ENCODE data around the gene CFLAR.
"Not testable (repeated sequence)": the region's sequence is repeated elsewhere in the genome, so short reads cannot be mapped to it uniquely, and the experiment has no call there.

Gene CFLAR

GRCh38 chr2:201183365-201183727 is 67.4 kb downstream of the CFLAR start:
- DNase-seq: no peak

- DNase-seq: not testable (repeated sequence)
Observed at GRCh38 chr2:201183835-201184234, 67.9 kb downstream of the CFLAR start.

GRCh38 chr2:201184248-201184647 is 68.3 kb downstream of the CFLAR start:
- DNase-seq: not testable (repeated sequence)

GRCh38 chr2:201185863-201186262 is 69.9 kb downstream of the CFLAR start:
- no peak for DNase-seq

GRCh38 chr2:201186982-201187381 is 71.0 kb downstream of the CFLAR start:
- no peak for DNase-seq

GRCh38 chr2:201188449-201188848 is 72.5 kb downstream of the CFLAR start:
- no peak for DNase-seq

GRCh38 chr2:201191132-201191875 is 75.3 kb downstream of the CFLAR start:
- no peak for DNase-seq

GRCh38 chr2:201194097-201194496 is 78.1 kb downstream of the CFLAR start:
- no peak for DNase-seq

- no peak for DNase-seq
Observed at GRCh38 chr2:201195331-201195730, 79.4 kb downstream of the CFLAR start.

GRCh38 chr2:201196003-201196402 is 80.0 kb downstream of the CFLAR start:
- no peak for DNase-seq

GRCh38 chr2:201196803-201197202 is 80.8 kb downstream of the CFLAR start:
- no peak for DNase-seq

GRCh38 chr2:201197781-201198180 is 81.8 kb downstream of the CFLAR start:
- no peak for DNase-seq

- no peak for DNase-seq
Observed at GRCh38 chr2:201199847-201200246, 83.9 kb downstream of the CFLAR start.

GRCh38 chr2:201200345-201200744 is 84.4 kb downstream of the CFLAR start:
- no peak for DNase-seq

- no peak for DNase-seq
Observed at GRCh38 chr2:201201371-201201770, 85.4 kb downstream of the CFLAR start.

GRCh38 chr2:201203916-201204654 is 88.1 kb downstream of the CFLAR start:
- no peak for DNase-seq

GRCh38 chr2:201204655-201205514 is 88.9 kb downstream of the CFLAR start:
- no peak for DNase-seq

GRCh38 chr2:201205515-201205849 is 89.5 kb downstream of the CFLAR start:
- no peak for DNase-seq

- DNase-seq: no peak
Observed at GRCh38 chr2:201208563-201209252, 92.7 kb downstream of the CFLAR start.

GRCh38 chr2:201215963-201216362 is 100.0 kb downstream of the CFLAR start:
- DNase-seq: no peak

- no peak for DNase-seq
Observed at GRCh38 chr2:201216918-201217317, 101.0 kb downstream of the CFLAR start.

GRCh38 chr2:201218780-201219179 is 102.8 kb downstream of the CFLAR start:
- no peak for DNase-seq
